GM21723 (cell line): ENCODE results near the gene ZNF695.

ENCODE experiments used
- ATAC-seq: cut with Tn5 transposase; IDR thresholded peaks from one replicate; pipeline ENCODE4 v1.9.1; 2021; ENCODE audit warnings: mild to moderate bottlenecking, moderate library complexity; ENCODE audit not compliant: unreplicated experiment

The ZNF695 gene

GRCh38 chr1:246959944-246960693 lies 47.7 kb downstream of the ZNF695 start:
- ATAC-seq: no peak

GRCh38 chr1:246954126-246954525 lies 53.7 kb downstream of the ZNF695 start:
- ATAC-seq: no peak

GRCh38 chr1:246951413-246951812 lies 56.4 kb downstream of the ZNF695 start:
- no peak for ATAC-seq

GRCh38 chr1:246949956-246950355 lies 57.9 kb downstream of the ZNF695 start:
- ATAC-seq: no peak

- ATAC-seq: no peak
Observed at GRCh38 chr1:246947255-246947654, 60.6 kb downstream of the ZNF695 start.

DNA sequence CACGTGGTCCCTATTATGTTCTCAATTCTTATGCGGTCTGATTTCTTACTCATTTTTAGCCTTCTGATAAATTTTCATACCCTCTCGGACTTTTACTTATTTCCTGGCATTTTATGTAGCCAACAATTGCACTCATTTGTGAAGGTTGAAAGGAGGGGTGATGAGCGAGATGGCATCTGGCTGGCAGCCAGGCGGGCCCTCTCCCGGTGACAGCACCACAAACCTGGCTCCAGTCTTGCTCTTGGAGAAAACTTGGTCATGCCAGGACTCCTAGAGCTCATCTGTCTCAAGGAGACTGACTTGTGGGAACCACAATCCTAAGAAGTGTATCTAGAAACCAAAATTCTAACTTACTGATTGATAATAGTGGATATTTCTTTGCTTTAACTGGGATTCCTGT lies 61.5 kb downstream of the ZNF695 start:
- no peak for ATAC-seq
